HG02852 (cell line): ENCODE measurements around the gene LRIT2.

Source experiments
- ATAC-seq: cut with Tn5 transposase; IDR thresholded peaks from one replicate; pipeline ENCODE4 v1.9.1; 2021; ENCODE audit warnings: mild to moderate bottlenecking, moderate library complexity; ENCODE audit not compliant: unreplicated experiment

LRIT2 gene

GRCh38 chr10:84208023-84208422, 17.3 kb downstream of the LRIT2 start:
- ATAC-seq, result no peak

DNA sequence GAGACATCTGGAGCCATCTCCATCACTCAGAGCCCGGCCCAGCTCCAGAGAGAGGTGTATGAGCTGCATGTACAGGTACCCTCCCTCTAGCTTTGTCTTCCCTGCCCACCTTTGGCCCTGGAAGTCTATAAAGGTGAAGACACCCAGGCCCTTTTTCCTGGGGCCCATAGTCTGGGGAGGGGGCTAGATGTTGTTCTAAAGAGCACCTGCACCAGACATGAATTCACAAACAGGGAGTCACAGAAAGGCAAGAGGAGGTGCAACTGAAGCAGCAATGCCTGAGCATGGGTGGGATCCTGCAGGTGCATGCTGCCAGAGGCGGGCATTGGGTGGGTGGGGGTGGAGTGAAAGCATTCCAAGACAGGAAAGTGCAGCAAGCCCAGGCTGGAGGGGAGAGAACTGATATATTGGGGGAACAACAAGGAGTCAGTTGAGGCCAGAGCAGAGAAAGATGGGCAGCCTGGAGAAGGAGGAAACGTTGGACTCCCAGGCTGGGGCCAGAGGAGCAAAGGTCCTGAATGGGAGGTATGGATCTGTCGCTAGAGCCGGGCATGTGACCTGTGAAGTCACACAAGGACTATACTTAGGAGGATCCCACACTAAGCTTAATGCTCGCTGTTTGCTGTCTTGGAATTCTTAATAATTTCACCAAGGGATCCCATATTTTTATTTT, 19.4 kb downstream of the LRIT2 start:
- no peak for ATAC-seq

GRCh38 chr10:84205049-84205852, 20.1 kb downstream of the LRIT2 start:
- ATAC-seq, result peak; percentile 82

- no peak for ATAC-seq
Measured at GRCh38 chr10:84204610-84205009, 20.7 kb downstream of the LRIT2 start.

DNA sequence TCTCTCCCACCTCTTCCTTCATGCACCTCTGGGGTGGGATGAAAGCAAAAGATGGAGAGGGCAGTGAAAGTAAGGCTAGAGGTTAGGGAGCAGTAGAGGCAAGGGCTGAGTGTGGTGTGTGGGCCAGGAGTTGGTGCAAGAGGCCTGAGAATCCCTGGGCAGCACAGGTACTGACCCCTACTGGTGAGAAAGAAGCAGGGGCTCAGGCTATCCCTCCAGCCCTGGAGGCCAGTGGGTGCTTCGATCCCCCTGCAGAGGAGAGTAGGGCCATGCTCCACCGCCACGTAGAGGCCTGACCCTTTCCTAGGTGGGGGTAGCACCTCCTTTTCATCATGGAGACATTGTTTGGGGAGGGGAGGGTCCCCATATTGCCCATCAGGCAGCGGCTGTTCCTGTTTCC, 21.2 kb downstream of the LRIT2 start:
- ATAC-seq, result no peak

- ATAC-seq, result no peak
Measured at GRCh38 chr10:84202349-84202748, 23.0 kb downstream of the LRIT2 start.

DNA sequence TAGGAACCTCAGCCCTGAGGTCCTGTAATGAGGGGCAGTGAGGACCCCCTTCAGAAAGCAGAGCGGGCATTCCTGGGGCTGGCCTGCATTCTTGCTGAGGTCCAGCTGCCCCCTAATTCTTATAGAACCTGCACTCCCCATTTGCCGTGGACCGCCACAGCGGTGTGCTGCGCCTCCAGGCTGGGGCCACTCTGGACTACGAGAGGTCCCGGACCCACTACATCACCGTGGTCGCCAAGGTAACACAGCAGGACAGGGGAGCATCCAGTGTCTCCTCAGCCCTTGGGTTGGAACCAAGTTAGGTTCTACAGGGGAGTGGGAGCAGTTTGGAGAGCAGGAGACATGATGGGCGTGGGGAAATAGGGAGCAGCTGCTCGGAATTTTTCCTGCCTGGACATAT, 23.7 kb downstream of the LRIT2 start:
- no peak for ATAC-seq

- no peak for ATAC-seq
Measured at GRCh38 chr10:84201244-84201606, 24.1 kb downstream of the LRIT2 start.

DNA sequence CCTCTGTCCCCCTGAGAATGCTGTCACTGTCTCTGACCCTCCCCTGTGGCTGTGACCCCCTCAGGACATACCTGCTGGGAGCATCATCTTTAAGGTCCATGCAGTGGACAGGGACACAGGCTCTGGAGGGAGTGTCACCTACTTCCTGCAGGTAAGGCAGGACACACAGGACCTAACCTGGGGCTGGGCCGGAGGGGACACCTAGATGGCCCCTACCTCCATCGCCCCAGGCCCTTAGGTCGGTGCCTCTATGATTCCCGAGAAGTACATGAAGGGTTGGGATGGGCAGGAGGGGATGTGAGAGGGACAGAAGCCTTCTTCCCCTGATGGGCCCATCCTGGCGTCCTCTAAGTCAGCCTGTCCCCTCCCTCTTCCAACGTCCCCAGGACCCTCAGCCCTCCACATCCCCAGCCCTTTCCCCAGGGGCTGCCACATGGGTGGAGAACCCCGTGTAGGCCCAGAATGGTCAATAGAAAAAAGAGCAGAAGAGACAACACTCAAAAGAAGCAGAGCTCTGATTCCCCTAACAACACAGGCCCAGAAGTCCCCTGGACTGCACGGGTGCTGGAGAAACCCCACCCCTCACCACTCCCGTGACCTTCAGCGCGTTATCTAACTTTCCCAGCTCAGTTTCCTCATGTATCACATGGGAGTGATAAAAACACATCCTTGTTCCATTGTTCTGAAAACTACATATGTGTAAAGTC, 24.7 kb downstream of the LRIT2 start:
- no peak for ATAC-seq

- ATAC-seq, result no peak
Measured at GRCh38 chr10:84198206-84198915, 27.0 kb downstream of the LRIT2 start.

DNA sequence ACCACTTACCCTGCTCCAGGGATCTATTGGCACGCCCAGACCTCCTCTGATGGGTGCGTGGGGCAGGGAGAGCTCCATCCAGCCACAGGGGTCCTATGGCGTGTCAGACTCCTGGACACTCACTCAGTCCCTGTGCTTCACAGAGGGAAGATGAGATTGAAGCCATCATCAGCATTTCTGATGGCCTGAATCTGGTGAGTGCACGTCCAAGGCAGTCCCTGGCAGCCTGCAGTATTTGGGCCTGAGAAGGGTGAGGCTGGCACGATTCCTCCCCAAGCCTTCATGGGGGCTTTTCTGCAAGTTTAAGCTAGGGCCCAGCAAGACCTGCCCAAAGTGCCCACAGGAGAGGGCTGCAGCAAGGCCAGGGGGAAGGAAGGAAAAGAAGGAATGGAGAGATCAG, 27.7 kb downstream of the LRIT2 start:
- no peak for ATAC-seq

GRCh38 chr10:84196941-84197340, 28.4 kb downstream of the LRIT2 start:
- no peak for ATAC-seq

- ATAC-seq, result no peak
Measured at GRCh38 chr10:84196083-84196482, 29.3 kb downstream of the LRIT2 start.

- ATAC-seq, result no peak
Measured at GRCh38 chr10:84195044-84195830, 30.1 kb downstream of the LRIT2 start.

DNA sequence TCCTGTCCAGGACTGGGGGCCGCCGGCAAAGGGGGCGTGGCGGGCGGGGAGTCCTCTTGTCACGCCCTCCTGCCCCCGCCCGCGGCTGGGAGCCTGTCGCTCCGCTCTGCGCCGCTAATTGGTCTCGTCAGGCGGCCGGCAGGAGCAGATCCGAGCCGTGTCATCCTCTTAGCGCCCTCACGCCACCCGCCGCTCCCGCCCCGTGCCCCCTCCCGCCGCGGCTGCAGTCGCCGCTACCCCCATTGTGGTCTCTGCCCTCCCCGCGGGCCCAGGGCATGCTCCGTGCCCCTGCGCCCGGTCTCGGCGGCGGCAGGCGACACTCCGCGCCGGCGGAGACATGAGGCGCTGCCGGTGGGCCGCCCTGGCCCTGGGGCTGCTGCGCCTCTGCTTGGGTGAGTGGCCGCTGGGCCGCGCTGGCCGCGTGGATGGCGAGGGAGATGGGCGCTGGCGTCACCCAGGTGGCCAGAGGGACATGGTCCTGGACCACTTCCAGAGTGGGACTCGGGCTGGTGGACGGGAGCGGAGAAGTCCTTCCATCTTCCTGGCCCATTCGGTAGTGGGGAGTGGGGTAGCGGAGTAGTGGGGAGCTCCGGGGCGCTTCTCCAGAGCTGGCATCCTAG, 30.8 kb downstream of the LRIT2 start, which contains the start of gene CDHR1:
Gene CDHR1 (plus strand): TSS at position 114 of the 620 bp plus-strand sequence. CDS start 224 bp downstream, at position 338.
- peak; percentile 69 for ATAC-seq

DNA sequence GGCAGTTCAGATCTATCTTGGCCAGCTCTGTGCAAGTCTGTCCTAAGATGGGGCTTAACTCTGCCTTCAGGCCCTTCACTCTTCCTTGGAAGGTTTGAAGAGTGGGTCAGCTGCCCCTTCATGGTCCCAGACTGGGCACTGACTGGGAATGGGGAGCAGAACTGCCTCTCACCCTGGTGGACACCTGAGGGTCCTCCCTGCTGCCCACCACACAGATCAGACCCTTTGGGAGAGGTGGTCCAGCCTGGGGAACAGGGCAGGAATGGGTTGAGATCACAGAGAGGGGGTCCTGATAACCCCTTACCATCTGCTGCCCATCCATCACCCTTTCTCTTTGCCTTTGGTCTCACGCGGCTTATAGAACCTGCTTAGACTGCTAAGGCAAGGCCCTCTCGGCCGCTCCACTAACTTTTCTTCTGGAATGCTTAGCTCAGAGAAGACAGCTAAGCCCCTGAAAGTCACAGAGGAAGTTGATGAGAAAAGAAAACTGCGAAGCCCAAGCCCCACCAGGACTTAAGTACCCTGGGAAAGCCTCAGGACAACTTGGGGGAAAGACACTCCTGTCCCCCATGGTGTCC, 31.4 kb downstream of the LRIT2 start:
- ATAC-seq, result peak; percentile 10

- no peak for ATAC-seq
Measured at GRCh38 chr10:84193327-84193726, 32.0 kb downstream of the LRIT2 start.

DNA sequence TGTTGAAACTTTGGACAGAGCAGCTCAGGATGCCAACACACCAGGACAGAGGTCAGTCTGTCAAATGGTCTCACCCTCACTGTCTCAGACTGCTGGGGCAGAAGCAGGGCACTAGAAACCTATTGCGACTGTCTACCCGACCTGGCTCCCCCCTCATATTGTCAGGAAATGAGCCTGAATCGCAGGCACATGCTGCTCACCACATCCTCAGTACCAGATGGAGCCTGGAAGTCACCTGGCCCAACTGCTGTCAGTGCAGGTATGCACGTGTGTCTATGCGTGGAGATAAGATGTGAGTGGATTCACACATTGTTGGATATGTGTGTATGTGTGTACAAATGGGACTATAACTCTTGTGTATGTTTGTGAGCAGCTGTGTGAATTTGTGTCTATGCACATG, 34.2 kb downstream of the LRIT2 start:
- no peak for ATAC-seq

GRCh38 chr10:84190621-84191020, 34.7 kb downstream of the LRIT2 start:
- ATAC-seq, result no peak

GRCh38 chr10:84188815-84189214, 36.5 kb downstream of the LRIT2 start:
- ATAC-seq, result no peak
